Endothelial cell of umbilical vein (primary cell): Measurements from ENCODE around the gene ANKH. TPM values are rescaled to one million over a fixed set of nuclear protein-coding genes. Genes with fewer than 3 reads are reported as not detected.
A peak's percentile ranks its signal among the peaks of the same experiment; 100 is the strongest.

Experiments
- BruUV-seq: library from RNA; stranded (reverse); fragments of 400-500 nt; replicated peaks from 2 replicates; lab custom pipeline; 2021; lab: Mats Ljungman, UMichigan
- CTCF ChIA-PET: fragments of 300-600, 350-600 bp; sonication (Branson Sonifier 250); formaldehyde crosslinking; loops from one replicate; lab custom pipeline; 2021; ENCODE audit warnings: antibody characterized with exemption, inconsistent platforms; lab: Charles Lee
- POLR2A ChIA-PET: fragments of 300-600, 350-600 bp; sonication (Branson Sonifier 250); formaldehyde crosslinking; loops from one replicate; lab custom pipeline; 2021; ENCODE audit warnings: antibody characterized with exemption, inconsistent platforms; lab: Charles Lee
- DNase-seq: peaks from one replicate; pipeline ENCODE4 v3.0.0-alpha.2; 2011; ENCODE audit warnings: low read depth, low spot score
- FAIRE-seq: peaks from 2 replicates; lab custom pipeline; 2011; peaks lifted over from hg19 to GRCh38; lab: Jason Lieb, UNC
- H2AFZ ChIP-seq: 2 replicates; pipeline ENCODE4 v1.6.0; 2012; ENCODE audit warnings: low read depth, low read length, control low read depth, inconsistent platforms
- H3K27ac ChIP-seq: 2 replicates; pipeline ENCODE4 v1.5.1; 2011; ENCODE audit warnings: low read depth, mild to moderate bottlenecking, control low read depth, low read length, moderate library complexity; ENCODE audit not compliant: insufficient read depth
- H3K27me3 ChIP-seq, 2 experiments: 2 replicates each; pipeline versions ENCODE4 v1.6.0 to v1.6.1; 2011; ENCODE audit warnings: low read length in 2 of 2, mixed read lengths in 1 of 2; ENCODE audit not compliant: control insufficient read depth in 2 of 2, insufficient read depth in 2 of 2
- H3K36me3 ChIP-seq, 2 experiments: 2 replicates in 1 of 2; 3 replicates in 1 of 2; pipeline ENCODE4 v1.5.1; 2011; ENCODE audit warnings: low read length in 2 of 2, mild to moderate bottlenecking in 1 of 2, moderate library complexity in 1 of 2; ENCODE audit not compliant: control insufficient read depth in 2 of 2, insufficient read depth in 2 of 2; ENCODE audit errors: extremely low read depth in 1 of 2
- H3K4me1 ChIP-seq: 3 replicates; pipeline ENCODE4 v1.5.1; 2011; ENCODE audit warnings: mild to moderate bottlenecking, low read length; ENCODE audit not compliant: control insufficient read depth, insufficient read depth; ENCODE audit errors: extremely low read depth
- H3K4me2 ChIP-seq: 2 replicates; pipeline ENCODE4 v1.6.1; 2011; ENCODE audit warnings: low read length, control low read depth, mixed read lengths; ENCODE audit not compliant: insufficient read depth
- H3K4me3 ChIP-seq, 3 experiments: fragments of 200-600 bp in 1 of 3; sonication (generic), shearing (Covaris generic) in 1 of 3; replicated peaks in 1 of 3; 2 replicates each; pipeline ENCODE4 v1.5.1; 2011 to 2016; ENCODE audit warnings: control low read depth in 3 of 3, low read length in 3 of 3, mild to moderate bottlenecking in 2 of 3, inconsistent platforms in 1 of 3, low read depth in 1 of 3, moderate library complexity in 1 of 3; ENCODE audit not compliant: insufficient read depth in 1 of 3
- H3K79me2 ChIP-seq: 2 replicates; pipeline ENCODE4 v1.6.0; 2012; ENCODE audit warnings: low read length, inconsistent platforms; ENCODE audit not compliant: control insufficient read depth, insufficient read depth
- H3K9ac ChIP-seq: replicated peaks from 2 replicates; pipeline ENCODE3; 2011; ENCODE audit warnings: low read length, control low read depth; ENCODE audit not compliant: insufficient read depth; ENCODE audit errors: extremely low read depth
- H3K9me1 ChIP-seq: replicated peaks from 3 replicates; pipeline ENCODE4 v1.6.0; 2011; ENCODE audit warnings: mild to moderate bottlenecking, low read length; ENCODE audit not compliant: control insufficient read depth, insufficient read depth; ENCODE audit errors: extremely low read depth
- H3K9me3 ChIP-seq: replicated peaks from 2 replicates; pipeline ENCODE4 v1.5.1; 2012; ENCODE audit warnings: low read length, inconsistent platforms; ENCODE audit not compliant: control insufficient read depth, insufficient read depth
- H4K20me1 ChIP-seq: replicated peaks from 2 replicates; pipeline ENCODE3; 2011; ENCODE audit warnings: mild to moderate bottlenecking, low read length; ENCODE audit not compliant: control insufficient read depth, insufficient read depth; ENCODE audit errors: extremely low read depth
- CTCF ChIP-seq, 2 donors: IDR thresholded peaks; 1 replicate in 1 of 2; 2 replicates in 1 of 2; pipeline ENCODE4 v1.5.1; 2011; ENCODE audit warnings: low read length in 2 of 2, mild to moderate bottlenecking in 2 of 2, moderate library complexity in 2 of 2, control low read depth in 1 of 2, inconsistent platforms in 1 of 2, low read depth in 1 of 2; ENCODE audit not compliant: insufficient read depth in 1 of 2; ENCODE audit errors: extremely low read depth in 1 of 2
- EZH2 ChIP-seq: IDR thresholded peaks from 2 replicates; pipeline ENCODE4 v1.6.1; 2012; ENCODE audit warnings: borderline replicate concordance, low read depth, mild to moderate bottlenecking, moderate library complexity, low read length, inconsistent platforms; ENCODE audit not compliant: severe bottlenecking
- FOS ChIP-seq: IDR thresholded peaks from 2 replicates; pipeline ENCODE4 v1.6.1; 2011; ENCODE audit warnings: mild to moderate bottlenecking, low read length, moderate library complexity, borderline replicate concordance; ENCODE audit not compliant: insufficient read depth
- GATA2 ChIP-seq: IDR thresholded peaks from 2 replicates; pipeline ENCODE4 v1.7.0; 2011; ENCODE audit warnings: low read depth, mild to moderate bottlenecking, moderate library complexity, mixed read lengths, low read length; ENCODE audit not compliant: insufficient read length, insufficient read depth
- JUN ChIP-seq: IDR thresholded peaks from 2 replicates; pipeline ENCODE4 v1.6.1; 2011; ENCODE audit warnings: borderline replicate concordance, low read depth; ENCODE audit not compliant: insufficient read length, insufficient read depth
- MYC ChIP-seq: IDR thresholded peaks from one replicate; pipeline ENCODE4 v1.6.1; 2011; ENCODE audit warnings: mild to moderate bottlenecking, low read depth, low read length
- POLR2A ChIP-seq: IDR thresholded peaks from 2 replicates; pipeline ENCODE4 v1.6.1; 2012; ENCODE audit warnings: low read depth, mild to moderate bottlenecking, control low read depth, low read length
- POLR2AphosphoS5 ChIP-seq: IDR thresholded peaks from 2 replicates; pipeline ENCODE4 v1.6.1; 2012; ENCODE audit warnings: low read depth, mild to moderate bottlenecking, control low read depth, low read length, moderate library complexity; ENCODE audit not compliant: insufficient read depth
- dilution Hi-C: fragments of 300-500 bp; cut with MboI; formaldehyde crosslinking; loops from one replicate; pipeline ENCODE4 v1.15.0; 2019; ENCODE audit warnings: low sequenced_read_pairs; ENCODE audit not compliant: extremely low pct_ligation_motif_present
- intact Hi-C: fragments of 100-400 bp; cut with micrococcal nuclease; formaldehyde crosslinking; loops from one replicate; pipeline ENCODE4 v1.10.0; 2022
- polyA plus RNA-seq, 4 experiments: library from polyadenylated mRNA; depleted of rRNA in 3 of 4; stranded (reverse) in 3 of 4; unstranded in 1 of 4; fragments of >200 nt; gene quantifications; 2 replicates each; pipeline versions ENCODE4 v1.2.1 to v1.2.3, GENCODE V29; 2011 to 2012; ENCODE audit warnings: missing spikeins in 1 of 4
- total RNA-seq: library from RNA; stranded (reverse); gene quantifications from 2 replicates; pipeline ENCODE4 v1.2.3, GENCODE V29; 2021
- TF ChIP-seq, protein P1 (sequence below): IDR thresholded peaks from 2 replicates; pipeline ENCODE4 v1.6.1; 2011; ENCODE audit not compliant: insufficient read depth, insufficient read length

The ANKH gene
- total and polyA plus RNA-seq, 2 donors (not counting 3 experiments of a cell fraction or from before 2014, with no cell fraction given), result 12.7 to 31.4 TPM

DNA sequence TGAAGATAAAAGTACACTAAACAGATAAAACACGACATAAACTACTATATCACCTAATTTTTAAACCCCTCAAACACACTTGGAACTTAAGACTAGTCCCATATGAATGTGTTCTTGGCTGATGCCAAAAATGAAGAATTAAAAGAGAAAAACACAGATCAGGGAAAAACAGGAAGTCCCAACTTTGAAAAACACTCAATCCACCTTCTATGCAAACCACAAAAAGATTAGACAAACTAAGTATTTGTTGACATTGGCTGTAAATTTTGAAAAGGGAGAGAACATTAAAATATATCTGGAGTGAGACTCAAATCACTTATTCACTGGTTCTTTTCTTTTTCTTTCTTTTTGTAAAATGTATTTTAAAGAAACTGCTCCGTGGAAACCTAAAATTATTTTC is 81.4 kb downstream of the ANKH start:
- no peaks in the 10 kb centered on the region for H3K36me3 ChIP-seq
- dilution Hi-C loops, result no loop called here
- H3K27ac ChIP-seq, result no peak overlapping the region
- POLR2A ChIA-PET, result no interaction called here
- no peaks in the 10 kb centered on the region for H3K79me2 ChIP-seq
- DNase-seq (peak; percentile 42), FAIRE-seq (peak; percentile 26)
- no peaks in the 10 kb centered on the region for H4K20me1 ChIP-seq
- H2AFZ ChIP-seq, result no peak overlapping the region
- no peak overlapping the region for H3K9ac ChIP-seq
- no peaks in the 10 kb centered on the region for H3K9me1 ChIP-seq
- CTCF ChIA-PET, result no interaction called here
- TF ChIP-seq EZH2 (no peak), MYC (no peak), CTCF (IDR thresholded peaks at IDR 0.05; ENCODE audit: extremely low read depth in 1 of 2, insufficient read depth in 1 of 2, low read depth in 1 of 2, low read length in 2 of 2) (no peak), GATA2 (no peak), JUN (no peak), POLR2A (no peak), POLR2AphosphoS5 (no peak), FOS (no peak)
- TF ChIP-seq, protein P1, sequence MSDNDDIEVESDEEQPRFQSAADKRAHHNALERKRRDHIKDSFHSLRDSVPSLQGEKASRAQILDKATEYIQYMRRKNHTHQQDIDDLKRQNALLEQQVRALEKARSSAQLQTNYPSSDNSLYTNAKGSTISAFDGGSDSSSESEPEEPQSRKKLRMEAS, result no peak
- no peak overlapping the region for H3K4me2 ChIP-seq
- peaks cover 3% of the 10 kb centered on the region for H3K4me1 ChIP-seq
- H3K27me3 ChIP-seq, result no peaks in the 10 kb centered on the region
- H3K4me3 ChIP-seq, result no peak overlapping the region
- BruUV-seq, result no TSS peak
- intact Hi-C loops, result no loop called here
- H3K9me3 ChIP-seq, result no peaks in the 10 kb centered on the region
